ENCODE results near the gene DLGAP5.

The DLGAP5 gene

GRCh38 chr14:55201219-55202101, 10.1 kb upstream of the DLGAP5 start:
- no peak for TF ChIP-seq GATA2 (IDR thresholded peaks at IDR 0.05; ENCODE audit: low read depth, low read length)
- no peak for TF ChIP-seq GATA3 (IDR thresholded peaks at IDR 0.05; ENCODE audit: low read depth, low read length)

GRCh38 chr14:55200651-55201050, 9.3 kb upstream of the DLGAP5 start:
- TF ChIP-seq GATA3 (IDR thresholded peaks at IDR 0.05; ENCODE audit: low read depth, low read length): no peak
- no peak for TF ChIP-seq GATA2 (IDR thresholded peaks at IDR 0.05; ENCODE audit: low read depth, low read length)

- TF ChIP-seq GATA2 (IDR thresholded peaks at IDR 0.05; ENCODE audit: low read depth, low read length) (no peak), GATA3 (IDR thresholded peaks at IDR 0.05; ENCODE audit: low read depth, low read length) (no peak)
These were observed 7.4 kb upstream of the DLGAP5 start for GRCh38 chr14:55198749-55199148.

- TF ChIP-seq GATA3 (IDR thresholded peaks at IDR 0.05; ENCODE audit: low read depth, low read length) (no peak), GATA2 (IDR thresholded peaks at IDR 0.05; ENCODE audit: low read depth, low read length) (no peak)
These were observed 3.4 kb upstream of the DLGAP5 start for GRCh38 chr14:55194656-55195355.

- no peak for TF ChIP-seq GATA2 (IDR thresholded peaks at IDR 0.05; ENCODE audit: low read depth, low read length)
- no peak for TF ChIP-seq GATA3 (IDR thresholded peaks at IDR 0.05; ENCODE audit: low read depth, low read length)
These were observed 753 bp upstream of the DLGAP5 start for GRCh38 chr14:55192054-55192621.

GRCh38 chr14:55190906-55191202, 531 bp downstream of the DLGAP5 start:
- TF ChIP-seq GATA2 (IDR thresholded peaks at IDR 0.05; ENCODE audit: low read depth, low read length) (no peak), GATA3 (IDR thresholded peaks at IDR 0.05; ENCODE audit: low read depth, low read length) (no peak)

GRCh38 chr14:55188686-55189295, 2.6 kb downstream of the DLGAP5 start:
- no peak for TF ChIP-seq GATA2 (IDR thresholded peaks at IDR 0.05; ENCODE audit: low read depth, low read length)
- no peak for TF ChIP-seq GATA3 (IDR thresholded peaks at IDR 0.05; ENCODE audit: low read depth, low read length)

- TF ChIP-seq GATA3 (IDR thresholded peaks at IDR 0.05; ENCODE audit: low read depth, low read length): no peak
These were observed 11.0 kb downstream of the DLGAP5 start for GRCh38 chr14:55180434-55180833.

- TF ChIP-seq GATA3 (IDR thresholded peaks at IDR 0.05; ENCODE audit: low read depth, low read length) (no peak), GATA2 (IDR thresholded peaks at IDR 0.05; ENCODE audit: low read depth, low read length) (no peak)
These were observed 11.4 kb downstream of the DLGAP5 start for GRCh38 chr14:55180006-55180405.

GRCh38 chr14:55170526-55170925, 20.9 kb downstream of the DLGAP5 start:
- no peak for TF ChIP-seq GATA2 (IDR thresholded peaks at IDR 0.05; ENCODE audit: low read depth, low read length)
- no peak for TF ChIP-seq GATA3 (IDR thresholded peaks at IDR 0.05; ENCODE audit: low read depth, low read length)

GRCh38 chr14:55160989-55161388, 30.4 kb downstream of the DLGAP5 start:
- TF ChIP-seq GATA3 (IDR thresholded peaks at IDR 0.05; ENCODE audit: low read depth, low read length) (no peak), GATA2 (IDR thresholded peaks at IDR 0.05; ENCODE audit: low read depth, low read length) (no peak)

GRCh38 chr14:55158412-55158811, 33.0 kb downstream of the DLGAP5 start:
- TF ChIP-seq GATA2 (IDR thresholded peaks at IDR 0.05; ENCODE audit: low read depth, low read length) (no peak), GATA3 (IDR thresholded peaks at IDR 0.05; ENCODE audit: low read depth, low read length) (no peak)

GRCh38 chr14:55157080-55157479, 34.3 kb downstream of the DLGAP5 start:
- no peak for TF ChIP-seq GATA3 (IDR thresholded peaks at IDR 0.05; ENCODE audit: low read depth, low read length)
- TF ChIP-seq GATA2 (IDR thresholded peaks at IDR 0.05; ENCODE audit: low read depth, low read length): no peak

- TF ChIP-seq GATA3 (IDR thresholded peaks at IDR 0.05; ENCODE audit: low read depth, low read length) (no peak), GATA2 (IDR thresholded peaks at IDR 0.05; ENCODE audit: low read depth, low read length) (no peak)
These were observed 37.4 kb downstream of the DLGAP5 start for GRCh38 chr14:55153951-55154350.

Data from SH-SY5Y (cell line).